SU-DHL-6 (cell line): ENCODE data around the gene CORO2A.
"Not testable (repeated sequence)": the region's sequence is repeated elsewhere in the genome, so short reads cannot be mapped to it uniquely, and the experiment has no call there.

ENCODE experiments used
- H2AFZ ChIP-seq: fragments of 200-600 bp; sonication (generic); 2 replicates; pipeline ENCODE4 v1.6.1; 2014; ENCODE audit warnings: low read depth, mild to moderate bottlenecking, moderate library complexity, mixed read lengths, antibody characterized with exemption, low read length; ENCODE audit not compliant: severe bottlenecking
- H3F3A ChIP-seq: fragments of 200-600 bp; shearing (Covaris generic); 2 replicates; pipeline ENCODE4 v1.6.0; 2016; ENCODE audit warnings: antibody characterized with exemption, mild to moderate bottlenecking; ENCODE audit not compliant: insufficient read depth
- H3K27ac ChIP-seq: fragments of 200-600 bp; sonication (generic); 2 replicates; pipeline ENCODE4 v1.5.1; 2016; ENCODE audit warnings: low read depth, mild to moderate bottlenecking, low read length, moderate library complexity, mixed read lengths
- H3K27me3 ChIP-seq: fragments of 200-600 bp; sonication (generic), shearing (Covaris generic); 2 replicates; pipeline ENCODE4 v1.6.0; 2014; ENCODE audit warnings: mild to moderate bottlenecking, low read length
- H3K36me3 ChIP-seq: fragments of 200-600 bp; sonication (generic); 2 replicates; pipeline ENCODE4 v1.6.1; 2014; ENCODE audit warnings: mild to moderate bottlenecking, low read length, mixed read lengths
- H3K4me2 ChIP-seq: fragments of 300-600, 200-600 bp; shearing (Covaris generic), sonication (generic); 2 replicates; pipeline ENCODE4 v1.6.0; 2014; ENCODE audit warnings: low read length, low read depth, mild to moderate bottlenecking; ENCODE audit not compliant: poor library complexity, severe bottlenecking
- H3K4me3 ChIP-seq: fragments of 200-600 bp; sonication (generic); 2 replicates; pipeline ENCODE4 v1.5.1; 2014; ENCODE audit warnings: antibody characterized with exemption, low read length, mild to moderate bottlenecking, mixed read lengths; ENCODE audit not compliant: insufficient read depth, poor library complexity, severe bottlenecking
- H3K79me2 ChIP-seq: fragments of 200-600 bp; sonication (generic); 2 replicates; pipeline ENCODE4 v1.6.1; 2014; ENCODE audit warnings: mild to moderate bottlenecking, low read length, moderate library complexity; ENCODE audit not compliant: insufficient read depth
- H3K9ac ChIP-seq: fragments of 200-600 bp; sonication (generic); 2 replicates; pipeline ENCODE4 v1.7.0; 2014; ENCODE audit warnings: mild to moderate bottlenecking, low read length
- H3K9me2 ChIP-seq: fragments of 200-600 bp; sonication (generic); replicated peaks from 2 replicates; pipeline ENCODE4 v1.6.1; 2014; ENCODE audit warnings: low read length; ENCODE audit not compliant: insufficient read depth
- H3K9me3 ChIP-seq: fragments of 200-600 bp; sonication (generic); 2 replicates; pipeline ENCODE4 v1.6.1; 2014; ENCODE audit warnings: low read length, mixed read lengths; ENCODE audit not compliant: insufficient read depth
- H4K20me1 ChIP-seq: fragments of 200-600 bp; sonication (generic); 2 replicates; pipeline ENCODE4 v1.6.1; 2014; ENCODE audit warnings: low read depth, mild to moderate bottlenecking, antibody characterized with exemption, low read length, moderate library complexity, mixed read lengths
- EZH2phosphoT487 ChIP-seq: fragments of 200-600 bp; sonication (generic), shearing (Covaris generic); conservative IDR thresholded peaks from 2 replicates; pipeline ENCODE4 v1.6.1; 2018; ENCODE audit warnings: mild to moderate bottlenecking, antibody characterized with exemption, low read length, moderate library complexity, mixed read lengths
- TF ChIP-seq, protein P1 (sequence below): fragments of 200-600 bp; sonication (generic); IDR thresholded peaks from one replicate; pipeline ENCODE4 v1.5.1; 2017; ENCODE audit warnings: antibody characterized with exemption, mild to moderate bottlenecking, low read length, moderate library complexity; ENCODE audit not compliant: insufficient read depth, poor library complexity, severe bottlenecking

Gene CORO2A

GRCh38 chr9:98127226-98127625 is 65.2 kb downstream of the CORO2A start:
- Histone ChIP-seq H4K20me1 (no peaks in the 10 kb centered on the region), H3K4me2 (no peak overlapping the region), H3K9me3 (no peaks in the 10 kb centered on the region), H3K9me2 (no peaks in the 10 kb centered on the region), H3K79me2 (no peaks in the 10 kb centered on the region), H2AFZ (no peak overlapping the region), H3F3A (no peaks in the 10 kb centered on the region), H3K4me3 (no peak overlapping the region), H3K27me3 (no peaks in the 10 kb centered on the region), H3K36me3 (no peaks in the 10 kb centered on the region), H3K27ac (no peak overlapping the region), H3K9ac (no peak overlapping the region)
- TF ChIP-seq, protein P1, sequence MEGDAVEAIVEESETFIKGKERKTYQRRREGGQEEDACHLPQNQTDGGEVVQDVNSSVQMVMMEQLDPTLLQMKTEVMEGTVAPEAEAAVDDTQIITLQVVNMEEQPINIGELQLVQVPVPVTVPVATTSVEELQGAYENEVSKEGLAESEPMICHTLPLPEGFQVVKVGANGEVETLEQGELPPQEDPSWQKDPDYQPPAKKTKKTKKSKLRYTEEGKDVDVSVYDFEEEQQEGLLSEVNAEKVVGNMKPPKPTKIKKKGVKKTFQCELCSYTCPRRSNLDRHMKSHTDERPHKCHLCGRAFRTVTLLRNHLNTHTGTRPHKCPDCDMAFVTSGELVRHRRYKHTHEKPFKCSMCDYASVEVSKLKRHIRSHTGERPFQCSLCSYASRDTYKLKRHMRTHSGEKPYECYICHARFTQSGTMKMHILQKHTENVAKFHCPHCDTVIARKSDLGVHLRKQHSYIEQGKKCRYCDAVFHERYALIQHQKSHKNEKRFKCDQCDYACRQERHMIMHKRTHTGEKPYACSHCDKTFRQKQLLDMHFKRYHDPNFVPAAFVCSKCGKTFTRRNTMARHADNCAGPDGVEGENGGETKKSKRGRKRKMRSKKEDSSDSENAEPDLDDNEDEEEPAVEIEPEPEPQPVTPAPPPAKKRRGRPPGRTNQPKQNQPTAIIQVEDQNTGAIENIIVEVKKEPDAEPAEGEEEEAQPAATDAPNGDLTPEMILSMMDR = no peak
- TF ChIP-seq EZH2phosphoT487 = no peak

DNA sequence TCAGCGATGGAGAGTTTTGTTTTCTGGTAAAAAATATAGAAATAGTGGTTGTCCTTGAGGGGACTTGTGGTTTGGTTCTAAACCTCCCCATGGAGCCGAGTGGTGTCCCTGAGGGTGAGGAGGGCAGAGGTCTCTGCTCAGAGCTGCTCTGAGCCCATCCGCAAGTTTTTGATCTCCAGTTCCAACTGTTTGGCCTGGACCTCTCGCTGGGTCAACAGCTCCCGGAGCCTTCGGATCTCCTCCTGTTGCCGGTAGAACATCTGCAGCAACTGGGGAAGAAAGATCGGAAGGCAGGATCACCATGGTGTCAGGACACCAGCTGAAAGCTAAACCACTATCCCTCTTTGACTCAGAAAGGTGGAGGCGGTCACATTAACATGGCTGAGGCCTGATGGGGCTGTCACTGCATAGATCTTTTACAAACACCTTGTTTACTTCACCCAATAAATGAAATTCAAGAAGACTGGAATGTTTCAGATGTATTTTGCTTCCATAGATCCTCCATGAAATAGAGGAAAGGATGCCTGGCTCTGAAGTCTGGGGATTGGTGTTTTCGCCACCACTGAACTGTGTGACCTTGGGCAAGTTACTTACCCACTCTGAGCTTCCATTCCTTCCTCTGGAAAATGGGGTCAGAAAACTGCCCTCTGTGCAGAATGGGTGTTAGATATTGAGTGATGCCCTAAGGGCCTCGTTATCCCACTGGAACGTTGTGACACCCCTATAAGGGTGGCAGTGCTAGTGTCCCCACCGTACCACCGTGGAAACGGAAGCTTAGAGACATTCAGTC is 67.6 kb downstream of the CORO2A start:
- Histone ChIP-seq H4K20me1 (no peaks in the 10 kb centered on the region), H3K27me3 (no peaks in the 10 kb centered on the region), H3F3A (no peaks in the 10 kb centered on the region), H3K4me3 (no peak overlapping the region), H3K9me3 (no peaks in the 10 kb centered on the region), H3K4me2 (no peak overlapping the region), H3K9me2 (no peaks in the 10 kb centered on the region), H3K79me2 (no peaks in the 10 kb centered on the region), H3K36me3 (no peaks in the 10 kb centered on the region), H3K27ac (no peak overlapping the region), H3K9ac (no peak overlapping the region), H2AFZ (no peak overlapping the region)
- TF ChIP-seq, protein P1 = no peak
- TF ChIP-seq EZH2phosphoT487 = no peak

DNA sequence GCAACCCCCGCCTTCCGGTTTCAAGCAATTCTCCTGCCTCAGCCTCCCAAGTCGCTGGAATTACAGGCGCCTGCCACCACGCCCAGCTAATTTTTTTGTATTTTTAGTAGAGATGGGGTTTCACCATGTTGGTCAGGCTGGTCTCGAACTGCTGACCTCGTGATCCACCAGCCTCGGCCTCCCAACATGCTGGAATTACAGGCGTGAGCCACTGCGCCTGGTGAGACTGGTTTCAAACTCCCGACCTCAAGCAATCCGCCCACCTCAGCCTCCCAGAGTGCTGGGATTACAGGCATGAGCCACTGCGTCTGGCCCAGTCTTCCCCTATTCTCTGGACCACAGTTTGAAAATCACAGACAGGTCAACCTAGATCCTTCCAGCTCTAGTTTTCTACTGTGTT is 68.3 kb downstream of the CORO2A start:
- H3K36me3 ChIP-seq, H3K79me2 ChIP-seq, H2AFZ ChIP-seq, H3K9me3 ChIP-seq, H3K9me2 ChIP-seq, H3K4me2 ChIP-seq, H3K27ac ChIP-seq, H3K9ac ChIP-seq, H3K27me3 ChIP-seq, H4K20me1 ChIP-seq, H3K4me3 ChIP-seq, H3F3A ChIP-seq: not testable (repeated sequence)

- Histone ChIP-seq H3F3A (no peaks in the 10 kb centered on the region), H3K9me2 (no peaks in the 10 kb centered on the region), H3K9me3 (no peaks in the 10 kb centered on the region), H4K20me1 (no peaks in the 10 kb centered on the region), H3K4me2 (peak overlapping the region; percentile 2), H3K4me3 (no peak overlapping the region), H3K9ac (no peak overlapping the region), H3K79me2 (no peaks in the 10 kb centered on the region), H3K36me3 (no peaks in the 10 kb centered on the region), H2AFZ (no peak overlapping the region), H3K27me3 (no peaks in the 10 kb centered on the region), H3K27ac (no peak overlapping the region)
- TF ChIP-seq, protein P1 = no peak
- TF ChIP-seq EZH2phosphoT487 = no peak
Measured at GRCh38 chr9:98121058-98121457, 71.4 kb downstream of the CORO2A start.
